Gastrocnemius medialis (tissue), 4 donors: Measurements from ENCODE around the gene TAPT1.

Experiments used
- CTCF ChIP-seq, 5 experiments: fragments of 450-650 bp in 3 of 5; fragments of 200-600 bp in 2 of 5; sonication (generic) in 2 of 5; IDR thresholded peaks in 4 of 5; conservative IDR thresholded peaks in 1 of 5; 1 replicate in 4 of 5; 2 replicates in 1 of 5; pipeline ENCODE4 v1.5.1; 2016 to 2019; ENCODE audit warnings: antibody characterized with exemption in 5 of 5, mild to moderate bottlenecking in 3 of 5, moderate library complexity in 3 of 5
- POLR2A ChIP-seq, 2 donors: fragments of 450-650 bp; IDR thresholded peaks; one replicate each; pipeline ENCODE4 v1.6.1; 2017; ENCODE audit warnings: antibody characterized with exemption in 2 of 2, mild to moderate bottlenecking in 2 of 2, moderate library complexity in 2 of 2

GRCh38 chr4:16259889-16260246 is 33.6 kb upstream of the TAPT1 start:
- TF ChIP-seq CTCF (IDR thresholded peaks at IDR 0.05 in 4 of 5, conservative IDR thresholded peaks at IDR 0.05 in 1 of 5) (no peak), POLR2A (IDR thresholded peaks at IDR 0.05) (no peak)
